ENCODE results near the gene BRCC3. TPM values are rescaled to one million over a fixed set of nuclear protein-coding genes. Genes with fewer than 3 reads are reported as not detected.

The BRCC3 gene
- total and polyA plus RNA-seq, 2 of the 13 experiments (the other 11 are each of a cell fraction or from before 2014, with no cell fraction given) = 19.8 to 24.3 TPM

- no peak for ATAC-seq
- no peak for TF ChIP-seq ZBTB7B (CRISPR knock-in tag; IDR thresholded peaks at IDR 0.05)
- TF ChIP-seq ZFY (CRISPR knock-in tag; IDR thresholded peaks at IDR 0.05) = no peak
- TF ChIP-seq CEBPG (CRISPR knock-in tag; IDR thresholded peaks at IDR 0.05) = no peak
- TF ChIP-seq ZMYM4 (CRISPR knock-in tag; IDR thresholded peaks at IDR 0.05) = no peak
- TF ChIP-seq ZNF232 (CRISPR knock-in tag; IDR thresholded peaks at IDR 0.05; ENCODE audit: borderline replicate concordance) = no peak
- no peak for TF ChIP-seq ZNF12 (CRISPR knock-in tag; IDR thresholded peaks at IDR 0.05)
- TF ChIP-seq NAIF1 (CRISPR knock-in tag; IDR thresholded peaks at IDR 0.05; ENCODE audit: borderline replicate concordance) = no peak
- TF ChIP-seq SALL1 (CRISPR knock-in tag; IDR thresholded peaks at IDR 0.05) = no peak
- TF ChIP-seq KLF13 (CRISPR knock-in tag; IDR thresholded peaks at IDR 0.05) = no peak
- TF ChIP-seq TOPORS (CRISPR knock-in tag; IDR thresholded peaks at IDR 0.05) = no peak
- TF ChIP-seq ERF (CRISPR knock-in tag; IDR thresholded peaks at IDR 0.05) = no peak
- TF ChIP-seq, protein P1, sequence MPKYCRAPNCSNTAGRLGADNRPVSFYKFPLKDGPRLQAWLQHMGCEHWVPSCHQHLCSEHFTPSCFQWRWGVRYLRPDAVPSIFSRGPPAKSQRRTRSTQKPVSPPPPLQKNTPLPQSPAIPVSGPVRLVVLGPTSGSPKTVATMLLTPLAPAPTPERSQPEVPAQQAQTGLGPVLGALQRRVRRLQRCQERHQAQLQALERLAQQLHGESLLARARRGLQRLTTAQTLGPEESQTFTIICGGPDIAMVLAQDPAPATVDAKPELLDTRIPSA (CRISPR knock-in tag; IDR thresholded peaks at IDR 0.05; ENCODE audit: borderline replicate concordance) = no peak
- Histone ChIP-seq H3K36me3 (replicated peaks in 1 of 2; ENCODE audit: control insufficient read depth in 1 of 2, insufficient read depth in 2 of 2, low read length in 2 of 2) (no peaks in the 10 kb centered on the region), H3K27me3 (ENCODE audit: control insufficient read depth in 1 of 2, insufficient read depth in 2 of 2, low read length in 2 of 2) (no peaks in the 10 kb centered on the region; a peak in 1 of 5 replicates), H3K9ac (ENCODE audit: insufficient read depth, low read depth, low read length) (no peak overlapping the region), H3K79me2 (ENCODE audit: insufficient read depth, low read length) (peaks cover 18% of the 10 kb centered on the region), H3K27ac (ENCODE audit: extremely low read length, insufficient read depth, low read length) (no peak overlapping the region), H4K20me1 (ENCODE audit: insufficient read depth, low read length) (no peaks in the 10 kb centered on the region), H3K9me3 (ENCODE audit: low read length) (no peaks in the 10 kb centered on the region), H3K4me1 (ENCODE audit: insufficient read depth, low read length) (peaks cover 31% of the 10 kb centered on the region; the same call in 1 of the 2 replicates), H2AFZ (ENCODE audit: low read length) (no peak overlapping the region), H3K4me3 (replicated peaks in 1 of 3; ENCODE audit: insufficient read depth in 1 of 3, low read depth in 2 of 3, low read length in 3 of 3) (no peak overlapping the region), H3K4me2 (ENCODE audit: low read depth, low read length) (no peak overlapping the region)
- WGBS (ENCODE audit: low lambda C conversion rate) = 31% methylated on average over 5 of the region's 6 CpGs
- POLR2A ChIA-PET = interaction anchor here (0.8 to 1.0 kb wide), 2 partner anchors 16 to 35 kb away, joined by 3 read pairs; no protein-coding TSS in a partner anchor
- CTCF ChIA-PET (ENCODE audit: low intra/inter-chr PET ratio, low total read pairs) = no interaction called here
- no peak for FAIRE-seq
- intact Hi-C loops (cut with micrococcal nuclease; ENCODE audit: unreplicated experiment) (no loop called here), in situ Hi-C loops (cut with HindIII; ENCODE audit: extremely low pct_ligation_motif_present, low pct_unique_long_range_greater_than_20kb) (no loop called here)
- no peak for DNase-seq (ENCODE audit: low spot score)
- BruUV-seq (replicated peaks) = no TSS peak
These were observed 47.1 kb upstream of the BRCC3 start for GRCh38 chrX:155023907-155024833.

All from HepG2 (cell line).